GM19035 (cell line): Measurements from ENCODE around the gene CFAP97D1.
A peak's percentile ranks its signal among the peaks of the same experiment; 100 is the strongest.

Source experiments
- ATAC-seq: cut with Tn5 transposase; IDR thresholded peaks from one replicate; pipeline ENCODE4 v1.9.1; 2021; ENCODE audit not compliant: unreplicated experiment

CFAP97D1 gene

DNA sequence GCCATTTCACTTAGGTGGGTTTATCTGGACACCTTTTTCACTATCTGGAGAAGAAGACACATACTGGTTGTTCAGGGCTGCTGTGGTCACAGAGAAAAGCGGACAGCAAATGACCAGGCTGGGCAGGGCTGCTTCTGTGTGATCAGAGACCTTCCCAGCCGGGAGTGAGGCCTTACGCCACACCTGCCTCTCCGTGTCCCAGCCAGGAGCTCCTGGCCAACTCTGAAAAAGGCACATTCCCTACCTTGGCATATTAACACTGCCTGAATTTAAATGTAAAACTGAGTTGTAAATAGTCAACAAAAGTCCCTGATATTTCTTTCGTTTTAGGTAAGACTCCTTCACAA is 12.5 kb upstream of the CFAP97D1 start:
- ATAC-seq: no peak

DNA sequence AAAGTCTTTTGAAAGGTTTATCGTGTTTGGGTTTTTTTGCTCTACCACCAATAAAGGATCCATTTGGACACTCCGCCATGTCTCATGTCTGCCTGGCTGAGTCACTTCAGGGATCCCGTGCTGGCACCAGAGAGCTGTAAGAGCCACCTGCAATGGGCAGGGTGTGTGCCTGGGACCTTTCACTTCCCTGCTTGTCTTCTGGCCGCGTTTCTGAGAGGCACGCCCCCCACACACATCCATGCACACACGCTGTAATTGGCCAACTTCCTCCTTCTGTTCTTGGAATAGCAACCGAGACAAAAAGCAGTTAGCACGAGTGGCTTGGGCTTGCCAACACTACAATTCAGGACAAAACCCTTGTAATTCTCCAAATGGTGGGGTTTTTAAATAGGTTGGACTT is 11.9 kb upstream of the CFAP97D1 start:
- no peak for ATAC-seq

DNA sequence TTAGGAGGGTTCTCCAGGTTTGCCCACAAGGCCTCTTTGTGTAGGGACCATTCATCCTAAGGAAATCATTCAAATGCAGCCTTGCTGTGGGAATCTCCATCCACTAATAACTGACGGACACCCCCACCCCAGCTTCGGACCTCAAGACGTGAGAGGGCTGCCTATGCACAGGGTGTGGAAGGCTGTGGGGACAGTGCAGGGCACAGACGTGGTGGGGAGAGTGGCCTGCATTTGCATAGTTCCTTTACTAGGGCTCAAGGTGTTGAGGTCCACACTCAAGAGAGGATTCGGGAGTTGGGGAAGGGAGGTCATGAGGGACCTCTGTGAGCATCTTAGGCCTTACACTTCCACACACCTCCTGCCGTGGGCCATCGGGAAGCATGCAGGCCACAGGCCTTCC is 11.3 kb upstream of the CFAP97D1 start:
- ATAC-seq: no peak

- ATAC-seq: no peak
Measured at GRCh38 chr17:43769426-43769825, 10.8 kb upstream of the CFAP97D1 start.

- no peak for ATAC-seq
Measured at GRCh38 chr17:43769859-43770258, 10.4 kb upstream of the CFAP97D1 start.

GRCh38 chr17:43770957-43771356 is 9.3 kb upstream of the CFAP97D1 start:
- no peak for ATAC-seq

DNA sequence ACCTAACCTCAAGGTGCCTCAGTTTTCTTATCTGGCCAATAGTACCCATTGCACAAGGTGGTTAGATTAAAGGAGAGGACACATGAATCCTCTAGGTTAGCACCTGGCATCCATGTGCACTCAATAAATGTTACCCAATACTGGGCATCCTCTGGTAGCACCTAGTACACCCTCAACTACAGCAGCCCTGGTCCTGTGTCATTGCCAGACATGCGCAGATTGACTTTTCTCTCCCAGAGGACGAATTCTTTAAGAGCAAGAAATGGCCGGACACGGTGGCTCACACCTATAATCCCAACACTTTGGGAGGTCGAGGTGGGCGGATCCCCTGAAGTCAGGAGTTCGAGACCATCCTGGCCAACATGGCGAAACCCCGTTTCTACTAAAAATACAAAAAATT is 8.8 kb upstream of the CFAP97D1 start:
- ATAC-seq: no peak

GRCh38 chr17:43772877-43773648 is 7.2 kb upstream of the CFAP97D1 start:
- ATAC-seq: no peak

- no peak for ATAC-seq
Measured at GRCh38 chr17:43774304-43775250, 5.7 kb upstream of the CFAP97D1 start.

- peak; percentile 94 for ATAC-seq
Measured at GRCh38 chr17:43778337-43779144, 1.7 kb upstream of the CFAP97D1 start, which contains the start of gene DUSP3. Gene DUSP3 (minus strand): TSS chr17:43778977. CDS start chr17:43778924, 53 bp downstream.

DNA sequence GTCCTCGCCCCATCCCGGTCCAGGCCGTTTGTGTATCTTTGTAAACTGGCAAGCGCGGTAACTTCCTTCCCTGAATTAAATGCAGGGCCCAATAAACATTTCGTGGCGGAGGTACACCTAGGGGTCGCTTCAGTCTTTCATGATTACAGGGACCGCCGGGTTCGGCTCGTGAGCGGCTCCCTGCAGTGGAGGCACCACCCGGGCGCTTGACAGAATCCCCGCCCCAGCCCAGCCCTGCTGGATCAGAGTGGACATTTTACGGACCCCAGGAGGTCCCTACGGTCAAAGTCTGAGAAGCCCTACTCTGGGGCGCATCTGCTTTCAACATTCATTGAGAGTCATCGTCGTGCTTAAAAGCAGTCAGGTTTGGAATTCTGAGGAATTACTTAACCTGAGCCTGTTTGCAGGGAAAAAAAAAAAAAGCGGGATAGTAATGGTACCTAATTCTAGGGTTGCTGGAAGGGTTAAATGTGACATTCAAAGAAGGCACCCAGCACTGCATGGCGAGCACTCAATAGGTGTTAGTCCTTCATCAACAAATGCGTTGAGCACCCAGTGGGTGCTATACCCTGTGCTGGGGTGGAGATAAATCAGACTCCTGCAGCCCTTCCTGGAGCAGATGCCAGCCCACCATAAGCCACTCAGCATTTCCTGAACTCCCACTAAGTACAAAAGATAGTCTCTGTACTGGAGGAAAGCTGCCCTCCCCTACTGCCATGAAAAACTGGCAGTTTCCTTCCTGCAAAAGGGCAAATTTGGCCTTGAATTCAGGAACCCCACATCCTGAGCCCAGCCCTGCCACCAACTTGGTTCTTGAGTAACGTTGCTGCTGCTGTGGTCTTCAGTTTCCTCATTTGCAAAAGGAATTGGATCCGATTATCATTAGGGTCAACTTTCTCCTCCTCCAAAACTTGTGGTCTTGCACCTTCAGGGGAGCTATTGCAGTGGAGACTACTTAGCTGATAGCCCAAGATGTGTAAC is 800 bp upstream of the CFAP97D1 start:
- no peak for ATAC-seq

GRCh38 chr17:43782913-43783680 is 2.9 kb downstream of the CFAP97D1 start:
- ATAC-seq: no peak

GRCh38 chr17:43784068-43784467 is 3.8 kb downstream of the CFAP97D1 start:
- ATAC-seq: no peak

DNA sequence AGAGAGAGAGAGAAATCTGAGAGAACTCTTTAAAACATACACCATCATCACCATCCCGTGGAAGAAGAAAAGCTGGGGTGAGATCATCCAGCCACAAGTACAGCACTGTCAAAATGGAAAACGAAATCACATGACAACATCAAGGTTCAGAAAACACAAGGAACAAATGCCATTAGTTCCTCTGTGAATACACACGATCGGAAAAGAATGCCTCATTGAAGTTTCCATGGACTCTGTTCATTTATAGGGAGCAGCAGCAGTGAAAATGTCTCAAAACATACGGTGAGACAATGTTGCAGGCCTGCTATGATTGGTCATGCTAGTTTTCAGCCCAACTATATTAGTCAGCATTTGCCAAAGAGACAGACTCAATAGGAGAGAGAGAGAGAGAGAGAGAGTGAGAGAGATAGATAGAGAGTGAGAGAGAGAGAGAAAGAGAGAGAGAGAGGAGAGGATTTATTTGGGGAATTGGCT is 4.4 kb downstream of the CFAP97D1 start:
- no peak for ATAC-seq

GRCh38 chr17:43787728-43788127 is 7.5 kb downstream of the CFAP97D1 start:
- ATAC-seq: no peak

DNA sequence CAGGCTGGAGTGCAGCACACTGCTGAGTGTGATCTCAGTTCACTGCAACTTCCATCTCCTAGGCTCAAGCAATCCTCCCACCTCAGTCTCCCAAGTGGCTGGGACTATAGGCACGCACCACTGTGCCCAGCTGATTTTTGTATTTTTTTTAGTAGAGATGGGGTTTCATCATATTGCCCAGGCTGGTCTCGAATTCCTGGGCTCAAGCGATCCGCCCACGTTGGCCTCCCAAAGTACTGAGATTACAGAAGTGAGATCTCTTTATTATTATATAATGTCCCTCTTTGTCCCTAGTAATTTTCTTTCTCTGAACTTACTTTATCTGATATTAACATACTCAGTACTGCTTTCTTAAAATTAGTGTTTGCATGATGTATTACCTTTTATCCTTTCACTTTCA is 8.3 kb downstream of the CFAP97D1 start:
- no peak for ATAC-seq

GRCh38 chr17:43789482-43789881 is 9.2 kb downstream of the CFAP97D1 start:
- no peak for ATAC-seq

- no peak for ATAC-seq
Measured at GRCh38 chr17:43790311-43790940, 10.2 kb downstream of the CFAP97D1 start.

DNA sequence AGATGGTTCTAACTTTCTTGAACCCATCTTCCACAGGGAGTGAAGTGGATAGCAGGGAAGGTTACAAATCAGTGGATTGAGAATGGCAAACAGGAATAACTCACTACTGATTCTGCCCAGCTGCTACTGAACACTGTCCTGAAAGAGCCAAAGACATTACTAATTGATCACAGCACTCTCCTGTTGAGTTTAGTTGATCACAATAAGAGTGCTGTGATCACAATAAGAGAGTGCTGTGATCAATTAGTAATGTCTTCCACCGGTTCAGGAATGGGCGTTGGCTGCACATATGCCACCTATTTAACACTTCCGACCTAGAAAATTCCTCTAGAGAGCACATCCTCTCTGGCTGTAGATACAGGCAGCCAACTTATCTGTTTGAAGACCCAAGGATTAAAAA is 11.4 kb downstream of the CFAP97D1 start:
- no peak for ATAC-seq
